Panc1 (cell line): ENCODE results near the gene NUP93. TPM values are rescaled to one million over a fixed set of nuclear protein-coding genes. Genes with fewer than 3 reads are reported as not detected.
A peak's percentile ranks its signal among the peaks of the same experiment; 100 is the strongest.

Source experiments
- ATAC-seq: fragments of 200-7000 bp; cut with Tn5 transposase; 2 replicates; pipeline ENCODE4 v1.9.1; 2020; ENCODE audit warnings: mild to moderate bottlenecking, moderate library complexity
- BruUV-seq: library from RNA; stranded (reverse); fragments of 400-500 nt; replicated peaks from 2 replicates; lab custom pipeline; 2021; lab: Mats Ljungman, UMichigan
- CTCF ChIA-PET: fragments of 300-600 bp; sonication (Branson Sonifier 250); formaldehyde crosslinking; loops from one replicate; lab custom pipeline; 2022; ENCODE audit warnings: antibody characterized with exemption; lab: Charles Lee
- POLR2A ChIA-PET: fragments of 300-600 bp; sonication (Branson Sonifier 250); formaldehyde crosslinking; loops from one replicate; lab custom pipeline; 2022; ENCODE audit warnings: antibody characterized with exemption; lab: Charles Lee
- DNase-seq: peaks from one replicate; pipeline ENCODE4 v3.0.0-alpha.2; 2010; ENCODE audit warnings: low read depth, low spot score
- H3K27ac ChIP-seq: 2 replicates; pipeline ENCODE4 v1.5.1; 2011; ENCODE audit warnings: mild to moderate bottlenecking, low read length, inconsistent platforms
- H3K27me3 ChIP-seq: fragments of 200-500 bp; sonication (Bioruptor generic); 2 replicates; pipeline ENCODE4 v1.6.0; 2014; ENCODE audit warnings: low read length, inconsistent platforms; ENCODE audit not compliant: control insufficient read depth, insufficient read depth
- H3K36me3 ChIP-seq: fragments of 200-500 bp; sonication (Bioruptor generic); 2 replicates; pipeline ENCODE4 v1.5.1; 2014; ENCODE audit warnings: inconsistent platforms, mild to moderate bottlenecking, low read length, moderate library complexity; ENCODE audit not compliant: control insufficient read depth, insufficient read depth
- H3K4me1 ChIP-seq: 2 replicates; pipeline ENCODE4 v1.5.1; 2011; ENCODE audit warnings: inconsistent platforms, mild to moderate bottlenecking, low read length, moderate library complexity; ENCODE audit not compliant: control insufficient read depth, insufficient read depth
- H3K4me3 ChIP-seq, 2 experiments: 2 replicates each; pipeline ENCODE4 v1.5.1; 2011 to 2012; ENCODE audit warnings: low read depth in 2 of 2, low read length in 2 of 2, mild to moderate bottlenecking in 2 of 2, inconsistent platforms in 1 of 2, moderate library complexity in 1 of 2
- H3K9me3 ChIP-seq: fragments of 200-500 bp; sonication (Bioruptor generic); 2 replicates; pipeline ENCODE4 v1.5.1; 2014; ENCODE audit warnings: low read depth, mild to moderate bottlenecking, inconsistent platforms, low read length, moderate library complexity; ENCODE audit not compliant: control insufficient read depth, insufficient read depth
- CTCF ChIP-seq: fragments of 450-650 bp; IDR thresholded peaks from 2 replicates; pipeline ENCODE4 v1.5.1; 2017; ENCODE audit warnings: mild to moderate bottlenecking
- POLR2AphosphoS5 ChIP-seq: IDR thresholded peaks from 2 replicates; pipeline ENCODE4 v1.6.1; 2012; ENCODE audit warnings: mild to moderate bottlenecking, low read depth, low read length, moderate library complexity
- REST ChIP-seq, 2 experiments: IDR thresholded peaks; 2 replicates each; pipeline ENCODE4 v1.6.1; 2011 to 2012; ENCODE audit warnings: low read depth in 2 of 2, control low read depth in 1 of 2, low read length in 1 of 2, mild to moderate bottlenecking in 1 of 2, moderate library complexity in 1 of 2; ENCODE audit not compliant: insufficient read depth in 1 of 2
- SIN3A ChIP-seq: IDR thresholded peaks from 2 replicates; pipeline ENCODE4 v1.6.1; 2012; ENCODE audit warnings: low read depth, mild to moderate bottlenecking, low read length, moderate library complexity, borderline replicate concordance; ENCODE audit not compliant: insufficient read depth
- TCF7L2 ChIP-seq: IDR thresholded peaks from 2 replicates; pipeline ENCODE4 v1.6.1; 2011; ENCODE audit warnings: mild to moderate bottlenecking, low read depth, low read length, inconsistent platforms
- in situ Hi-C: cut with HindIII; loops from 2 replicates; pipeline ENCODE4 v1.10.0; 2016; ENCODE audit warnings: low sequenced_read_pairs, low pct_unique_long_range_greater_than_20kb
- intact Hi-C: fragments of 100-400 bp; cut with micrococcal nuclease; formaldehyde crosslinking; loops from one replicate; pipeline ENCODE4 v1.10.0; 2022; ENCODE audit not compliant: unreplicated experiment
- total RNA-seq: library from RNA; stranded (reverse); gene quantifications from one replicate; pipeline ENCODE4 v1.2.1, GENCODE V29; 2021; ENCODE audit not compliant: unreplicated experiment

The NUP93 gene
- total RNA-seq, 1 experiment from 2014 or later = 88.5 TPM

GRCh38 chr16:56859636-56860035, 129.7 kb downstream of the NUP93 start:
- no TSS peak for BruUV-seq
- DNase-seq (no peak), ATAC-seq (no peak)
- no peak overlapping the region for H3K27ac ChIP-seq
- in situ Hi-C loops = no loop called here
- H3K4me1 ChIP-seq = peaks cover 13% of the 10 kb centered on the region
- no peaks in the 10 kb centered on the region for H3K9me3 ChIP-seq
- TF ChIP-seq REST (IDR thresholded peaks at IDR 0.05; ENCODE audit: insufficient read depth in 1 of 2, low read depth in 2 of 2, low read length in 1 of 2) (no peak), CTCF (no peak), TCF7L2 (no peak), SIN3A (no peak), POLR2AphosphoS5 (no peak)
- no peaks in the 10 kb centered on the region for H3K27me3 ChIP-seq
- intact Hi-C loops = loop anchor here (10.0 kb wide), 1 partner anchor 435 kb away; no protein-coding TSS in a partner anchor
- ChIA-PET POLR2A (no interaction called here), CTCF (no interaction called here)
- no peaks in the 10 kb centered on the region for H3K36me3 ChIP-seq
- no peak overlapping the region for H3K4me3 ChIP-seq

GRCh38 chr16:56860226-56861020, 130.5 kb downstream of the NUP93 start:
- DNase-seq = no peak
- POLR2A ChIA-PET = no interaction called here
- ATAC-seq = 0 out of 2 replicates have a peak, but pooled peaks have one; percentile 22
- H3K27ac ChIP-seq = peak overlapping the region; percentile 55
- in situ Hi-C loops = no loop called here
- CTCF ChIA-PET = no interaction called here
- intact Hi-C loops = loop anchor here (10.0 kb wide), 1 partner anchor 434 kb away; no protein-coding TSS in a partner anchor
- TF ChIP-seq TCF7L2 (no peak), CTCF (no peak), POLR2AphosphoS5 (no peak), SIN3A (no peak)
- no peak overlapping the region for H3K4me3 ChIP-seq
- no peaks in the 10 kb centered on the region for H3K36me3 ChIP-seq
- H3K27me3 ChIP-seq = no peaks in the 10 kb centered on the region
- no peaks in the 10 kb centered on the region for H3K9me3 ChIP-seq
- no TSS peak for BruUV-seq
- H3K4me1 ChIP-seq = peaks cover 13% of the 10 kb centered on the region
